Measurements from ENCODE around the gene AKIRIN1.
"Not testable (repeated sequence)": the region's sequence is repeated elsewhere in the genome, so short reads cannot be mapped to it uniquely, and the experiment has no call there.

AKIRIN1 gene

GRCh38 chr1:39050001-39050400 is 58.9 kb downstream of the AKIRIN1 start:
- DNase-seq (ENCODE audit: insufficient read length) = no peak
- TF ChIP-seq POLR2A (IDR thresholded peaks at IDR 0.05; ENCODE audit: low read depth, low read length) (no peak), TAF1 (IDR thresholded peaks at IDR 0.05; ENCODE audit: borderline replicate concordance, low read depth, low read length) (no peak), POLR2AphosphoS5 (IDR thresholded peaks at IDR 0.05; ENCODE audit: low read depth, low read length) (no peak)
- no peak for FAIRE-seq

DNA sequence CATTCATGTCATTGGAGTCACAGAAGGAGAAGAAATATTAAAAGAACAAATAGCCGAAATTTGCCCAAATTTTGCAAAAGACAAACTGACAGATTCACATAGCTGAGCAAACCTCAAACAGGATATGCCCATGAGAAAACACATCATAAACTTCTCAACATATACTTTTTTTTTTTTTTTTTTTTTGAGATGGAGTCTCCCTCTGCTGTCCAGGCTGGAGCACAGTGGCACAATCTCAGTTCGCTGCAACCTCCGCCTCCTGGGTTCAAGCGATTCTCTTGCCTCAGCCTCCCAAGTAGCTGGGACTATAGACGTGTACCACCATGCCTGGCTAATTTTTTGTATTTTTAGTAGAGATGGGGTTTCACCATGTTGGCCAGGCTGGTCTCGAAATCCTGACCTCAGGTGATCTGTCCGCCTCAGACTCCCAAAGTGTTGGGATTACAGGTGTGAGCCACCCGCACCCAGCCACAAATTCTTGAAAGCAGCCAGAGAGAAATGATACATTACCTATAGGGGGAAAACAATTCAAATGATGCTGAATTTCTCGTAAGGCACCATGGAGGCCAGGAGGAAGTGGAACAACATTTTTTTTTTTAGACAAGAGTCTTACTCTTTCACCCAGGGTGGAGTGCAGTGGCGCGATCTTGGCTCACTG is 60.2 kb downstream of the AKIRIN1 start:
- not testable (repeated sequence) for FAIRE-seq; DNase-seq (ENCODE audit: insufficient read length)

- FAIRE-seq (no peak), DNase-seq (ENCODE audit: insufficient read length) (no peak)
- TF ChIP-seq POLR2AphosphoS5 (IDR thresholded peaks at IDR 0.05; ENCODE audit: low read depth, low read length) = no peak
- TF ChIP-seq POLR2A (IDR thresholded peaks at IDR 0.05; ENCODE audit: low read depth, low read length) = no peak
- no peak for TF ChIP-seq TAF1 (IDR thresholded peaks at IDR 0.05; ENCODE audit: borderline replicate concordance, low read depth, low read length)
These were observed 60.9 kb downstream of the AKIRIN1 start for GRCh38 chr1:39051956-39052355.

GRCh38 chr1:39055213-39055710 is 64.2 kb downstream of the AKIRIN1 start:
- FAIRE-seq; DNase-seq (ENCODE audit: insufficient read length): not testable (repeated sequence)

Measured in GM12892 (cell line).